VCaP (cell line): Measurements from ENCODE around the gene DLK1.

ENCODE experiments used
- H3K27ac ChIP-seq: fragments of 450-650 bp; 2 replicates; pipeline ENCODE4 v1.5.1; 2017
- CTCF ChIP-seq: fragments of 450-650 bp; conservative IDR thresholded peaks from 2 replicates; pipeline ENCODE4 v1.5.1; 2017; ENCODE audit warnings: mild to moderate bottlenecking, moderate library complexity

Gene DLK1

DNA sequence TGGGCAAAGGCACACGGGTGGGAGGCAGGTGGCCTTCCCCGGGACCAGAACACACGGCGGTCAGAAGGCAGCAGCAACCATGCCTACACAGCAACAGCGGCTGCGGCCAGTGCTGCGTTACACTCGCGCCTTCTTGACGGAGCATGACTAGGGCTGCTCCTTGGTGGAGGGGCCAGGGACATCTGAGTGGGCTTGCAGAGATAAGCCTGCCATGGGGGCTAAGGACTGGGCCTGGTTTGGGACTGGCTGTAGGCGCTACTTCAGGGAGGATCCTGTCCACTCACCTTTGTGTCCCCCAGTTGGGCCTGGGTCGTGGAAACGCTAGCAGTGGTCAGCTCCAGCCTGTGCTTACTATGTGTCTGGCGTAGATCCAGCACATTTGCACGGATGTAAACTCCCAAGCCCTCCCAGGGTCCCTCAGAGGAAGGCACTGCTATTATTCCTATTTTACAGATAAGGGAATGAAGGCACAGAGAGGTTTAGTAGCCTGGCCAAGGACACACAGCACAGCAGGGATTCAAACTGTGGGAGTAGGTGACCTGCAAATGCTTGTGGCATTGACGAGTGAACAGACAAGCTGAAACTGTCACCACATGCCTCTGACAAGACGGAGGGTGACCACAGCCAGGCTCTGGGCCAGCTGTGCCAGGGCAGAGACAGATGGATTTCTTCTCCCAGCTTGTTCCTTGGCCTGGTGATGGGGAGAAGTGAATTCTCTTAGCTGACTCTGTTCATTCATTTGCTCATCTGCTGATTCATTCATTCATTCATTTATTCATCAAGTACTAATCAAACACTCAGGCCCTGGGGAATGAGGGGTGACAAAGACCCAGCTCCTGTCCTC lies 31.9 kb upstream of the DLK1 start:
- no peak for TF ChIP-seq CTCF
- no peak overlapping the region for H3K27ac ChIP-seq

DNA sequence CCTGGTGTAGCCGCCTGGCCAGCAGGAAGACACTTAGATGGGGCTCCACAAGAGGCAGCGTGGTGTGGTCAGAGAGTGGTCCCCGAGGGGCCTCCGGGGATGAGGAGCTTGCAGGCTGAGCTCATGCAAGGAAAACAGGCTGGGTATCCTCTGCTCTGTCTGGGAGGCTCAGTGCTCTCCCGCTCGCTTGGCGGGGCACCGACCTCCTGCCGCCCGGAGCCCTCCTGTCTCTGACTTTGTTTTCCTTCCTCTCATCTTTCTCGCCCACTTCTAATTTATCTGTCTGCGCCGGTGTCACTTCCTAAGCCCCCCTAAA lies 31.3 kb upstream of the DLK1 start:
- H3K27ac ChIP-seq = no peak overlapping the region
- no peak for TF ChIP-seq CTCF

DNA sequence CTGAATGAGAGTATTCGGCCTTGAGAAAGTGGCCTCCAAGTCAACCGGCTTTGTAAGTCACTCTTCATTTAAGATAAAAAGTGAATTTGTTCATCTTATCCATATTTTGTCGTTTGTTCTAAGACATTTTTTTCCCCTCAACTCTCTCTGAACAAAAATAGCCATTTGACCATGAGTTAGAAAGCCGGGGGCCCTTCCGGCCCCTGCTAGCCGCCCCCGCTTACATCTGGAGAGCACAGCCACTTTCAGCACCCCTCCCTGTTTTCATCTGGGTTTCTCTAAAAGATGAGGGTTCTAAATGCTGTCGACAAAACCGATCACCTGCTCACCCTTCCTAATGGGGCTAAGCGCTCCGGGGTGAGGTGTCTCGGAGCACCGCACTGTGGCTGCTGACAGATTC lies 30.7 kb upstream of the DLK1 start:
- no peak overlapping the region for H3K27ac ChIP-seq
- no peak for TF ChIP-seq CTCF

DNA sequence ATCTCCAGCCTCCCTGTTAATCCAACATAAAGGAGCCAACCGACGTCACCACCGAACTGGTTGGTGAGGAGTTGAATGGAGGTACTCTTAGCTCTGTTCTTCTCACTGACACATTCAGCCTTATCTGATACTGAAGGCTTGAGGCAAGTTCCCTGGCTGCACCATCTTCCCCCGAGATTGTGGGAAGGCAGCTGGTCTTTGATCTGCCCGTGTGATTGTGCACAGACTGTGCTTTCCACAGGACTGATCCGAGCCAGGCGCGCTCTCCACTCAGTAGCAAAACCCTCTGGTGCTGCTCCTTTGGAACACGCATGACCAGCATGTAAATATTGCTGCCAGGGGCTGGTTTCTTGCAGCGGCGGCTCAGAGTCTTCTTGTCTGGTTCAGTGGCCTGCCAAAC lies 30.1 kb upstream of the DLK1 start:
- no peak overlapping the region for H3K27ac ChIP-seq
- TF ChIP-seq CTCF = no peak

GRCh38 chr14:100698066-100698465 lies 28.6 kb upstream of the DLK1 start:
- no peak for TF ChIP-seq CTCF
- H3K27ac ChIP-seq = no peak overlapping the region

GRCh38 chr14:100698666-100699448 lies 27.8 kb upstream of the DLK1 start:
- H3K27ac ChIP-seq = no peak overlapping the region
- no peak for TF ChIP-seq CTCF

GRCh38 chr14:100701314-100701713 lies 25.4 kb upstream of the DLK1 start:
- H3K27ac ChIP-seq = no peak overlapping the region
- TF ChIP-seq CTCF = no peak
